Neural cell (in vitro differentiated cells): Measurements from ENCODE around the gene PEX11A. TPM values are rescaled to one million over a fixed set of nuclear protein-coding genes. Genes with fewer than 3 reads are reported as not detected.

Experiments
- H2AFZ ChIP-seq: fragments of 200-600, 300-800 bp; sonication (generic), shearing (Covaris generic); 2 replicates; pipeline ENCODE4 v1.6.0; 2014; ENCODE audit warnings: low read depth, mild to moderate bottlenecking, antibody characterized with exemption, low read length, moderate library complexity
- H3F3A ChIP-seq: fragments of 200-600 bp; shearing (Covaris generic); 2 replicates; pipeline ENCODE4 v1.6.1; 2016; ENCODE audit warnings: mild to moderate bottlenecking, moderate library complexity, mixed read lengths, antibody characterized with exemption, low read length; ENCODE audit not compliant: insufficient read depth, poor library complexity, severe bottlenecking
- H3K27ac ChIP-seq: fragments of 200-600, 300-800 bp; sonication (generic), shearing (Covaris generic); 2 replicates; pipeline ENCODE4 v1.5.1; 2014; ENCODE audit warnings: mild to moderate bottlenecking, low read length, moderate library complexity
- H3K27me3 ChIP-seq: fragments of 300-800, 200-600 bp; sonication (generic), shearing (Covaris generic); 2 replicates; pipeline ENCODE4 v1.6.0; 2014; ENCODE audit warnings: mild to moderate bottlenecking, low read depth, low read length, moderate library complexity; ENCODE audit not compliant: insufficient read depth
- H3K36me3 ChIP-seq: fragments of 300-800, 200-600 bp; sonication (generic), shearing (Covaris generic); 2 replicates; pipeline ENCODE4 v1.5.1; 2014; ENCODE audit warnings: mild to moderate bottlenecking, antibody characterized with exemption, low read length, moderate library complexity; ENCODE audit not compliant: insufficient read depth
- H3K4me2 ChIP-seq: fragments of 300-800, 200-600 bp; sonication (generic), shearing (Covaris generic); 2 replicates; pipeline ENCODE4 v1.6.0; 2014; ENCODE audit warnings: mild to moderate bottlenecking, low read length
- H3K4me3 ChIP-seq: fragments of 300-800, 200-600 bp; sonication (generic), shearing (Covaris generic); 2 replicates; pipeline ENCODE4 v1.5.1; 2014; ENCODE audit warnings: mild to moderate bottlenecking, low read length, moderate library complexity
- H3K79me2 ChIP-seq: fragments of 200-600 bp; shearing (Covaris generic); replicated peaks from 2 replicates; pipeline ENCODE4 v1.6.0; 2014; ENCODE audit warnings: mild to moderate bottlenecking, low read length, moderate library complexity; ENCODE audit not compliant: insufficient read depth
- H3K9ac ChIP-seq: fragments of 300-800, 200-600 bp; sonication (generic), shearing (Covaris generic); 2 replicates; pipeline ENCODE4 v1.6.1; 2016; ENCODE audit warnings: mild to moderate bottlenecking, low read length, mixed read lengths
- H3K9me2 ChIP-seq: fragments of 200-600 bp; shearing (Covaris generic); 2 replicates; pipeline ENCODE4 v1.6.1; 2016; ENCODE audit warnings: mild to moderate bottlenecking, low read length, mixed read lengths; ENCODE audit not compliant: insufficient read depth
- H3K9me3 ChIP-seq: fragments of 200-600, 300-800 bp; sonication (generic), shearing (Covaris generic); 2 replicates; pipeline ENCODE4 v1.6.1; 2016; ENCODE audit warnings: mild to moderate bottlenecking, mixed run types, low read length, moderate library complexity, mixed read lengths
- H4K20me1 ChIP-seq: fragments of 200-600 bp; shearing (Covaris generic); 2 replicates; pipeline ENCODE4 v1.6.1; 2016; ENCODE audit warnings: mild to moderate bottlenecking, mixed run types; ENCODE audit not compliant: insufficient read depth
- EP300 ChIP-seq: fragments of 450-650 bp; conservative IDR thresholded peaks from 2 replicates; pipeline ENCODE4 v1.6.1; 2014; ENCODE audit warnings: antibody characterized with exemption, mild to moderate bottlenecking, moderate library complexity; ENCODE audit not compliant: poor library complexity, severe bottlenecking
- EZH2 ChIP-seq: fragments of 200-600, 300-800 bp; shearing (Covaris generic), sonication (generic); IDR thresholded peaks from 2 replicates; pipeline ENCODE4 v1.6.1; 2014; ENCODE audit warnings: antibody characterized with exemption, low read length, borderline replicate concordance, mild to moderate bottlenecking; ENCODE audit not compliant: insufficient read depth, poor library complexity, severe bottlenecking
- MXI1 ChIP-seq: fragments of 450-650 bp; conservative IDR thresholded peaks from 2 replicates; pipeline ENCODE4 v1.6.1; 2014; ENCODE audit warnings: antibody characterized with exemption, mild to moderate bottlenecking; ENCODE audit not compliant: poor library complexity, severe bottlenecking
- POLR2AphosphoS5 ChIP-seq: IDR thresholded peaks from 2 replicates; pipeline ENCODE4 v1.6.1; 2012
- RAD21 ChIP-seq: fragments of 450-650 bp; conservative IDR thresholded peaks from 2 replicates; pipeline ENCODE4 v1.6.1; 2014; ENCODE audit warnings: antibody characterized with exemption, mild to moderate bottlenecking, moderate library complexity
- SMC3 ChIP-seq: fragments of 450-650 bp; conservative IDR thresholded peaks from 2 replicates; pipeline ENCODE4 v1.6.1; 2014; ENCODE audit warnings: antibody characterized with exemption, mild to moderate bottlenecking, moderate library complexity; ENCODE audit not compliant: poor library complexity
- TAF1 ChIP-seq: IDR thresholded peaks from 2 replicates; pipeline ENCODE4 v1.6.1; 2012; ENCODE audit warnings: low read depth
- polyA plus RNA-seq: library from polyadenylated mRNA; depleted of rRNA; stranded (reverse); fragments of >200 nt; gene quantifications from 2 replicates; pipeline ENCODE4 v1.2.3, GENCODE V29; 2014
- TF ChIP-seq, protein P1 (sequence below): fragments of 450-650 bp; IDR thresholded peaks from 2 replicates; pipeline ENCODE4 v1.5.1; 2014; ENCODE audit warnings: antibody characterized with exemption, mild to moderate bottlenecking, moderate library complexity; ENCODE audit not compliant: poor library complexity, severe bottlenecking
- TF ChIP-seq, protein P2 (sequence below): IDR thresholded peaks from 2 replicates; pipeline ENCODE4 v1.6.1; 2012; ENCODE audit warnings: borderline replicate concordance

PEX11A gene
- polyA plus RNA-seq, 1 donor from 2014 or later: 13.6 TPM

DNA sequence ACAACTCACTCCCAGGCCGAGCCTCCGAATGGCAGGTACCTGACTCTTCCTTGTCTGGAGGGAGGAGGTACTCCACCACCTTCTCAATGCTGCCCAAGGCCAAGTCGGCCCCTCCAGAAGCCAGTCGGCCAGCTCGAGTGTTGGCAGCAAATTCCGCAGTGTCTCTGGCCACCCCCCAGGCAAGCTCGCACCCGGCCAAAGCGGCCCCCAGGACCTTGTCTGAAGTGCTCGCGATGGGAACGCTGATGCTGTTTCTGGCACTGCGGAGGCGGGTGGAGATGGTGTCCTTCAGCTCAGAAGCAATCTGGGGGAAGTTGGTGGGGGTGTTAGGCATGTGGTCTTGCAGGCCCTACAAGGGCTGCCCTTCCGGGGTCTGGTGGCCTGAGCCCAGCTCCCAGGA lies 20.6 kb downstream of the PEX11A start:
- Histone ChIP-seq H3K9me2 (no peaks in the 10 kb centered on the region), H3K27ac (no peak overlapping the region), H3K9me3 (no peaks in the 10 kb centered on the region), H4K20me1 (no peaks in the 10 kb centered on the region), H3K36me3 (no peaks in the 10 kb centered on the region), H3F3A (no peaks in the 10 kb centered on the region), H3K9ac (no peak overlapping the region), H3K79me2 (no peaks in the 10 kb centered on the region), H3K4me2 (no peak overlapping the region), H2AFZ (no peak overlapping the region), H3K27me3 (peaks cover 14% of the 10 kb centered on the region), H3K4me3 (no peak overlapping the region)
- TF ChIP-seq EP300 (no peak), SMC3 (no peak), POLR2AphosphoS5 (no peak), EZH2 (no peak), RAD21 (no peak), MXI1 (no peak), TAF1 (no peak)
- TF ChIP-seq, protein P1, sequence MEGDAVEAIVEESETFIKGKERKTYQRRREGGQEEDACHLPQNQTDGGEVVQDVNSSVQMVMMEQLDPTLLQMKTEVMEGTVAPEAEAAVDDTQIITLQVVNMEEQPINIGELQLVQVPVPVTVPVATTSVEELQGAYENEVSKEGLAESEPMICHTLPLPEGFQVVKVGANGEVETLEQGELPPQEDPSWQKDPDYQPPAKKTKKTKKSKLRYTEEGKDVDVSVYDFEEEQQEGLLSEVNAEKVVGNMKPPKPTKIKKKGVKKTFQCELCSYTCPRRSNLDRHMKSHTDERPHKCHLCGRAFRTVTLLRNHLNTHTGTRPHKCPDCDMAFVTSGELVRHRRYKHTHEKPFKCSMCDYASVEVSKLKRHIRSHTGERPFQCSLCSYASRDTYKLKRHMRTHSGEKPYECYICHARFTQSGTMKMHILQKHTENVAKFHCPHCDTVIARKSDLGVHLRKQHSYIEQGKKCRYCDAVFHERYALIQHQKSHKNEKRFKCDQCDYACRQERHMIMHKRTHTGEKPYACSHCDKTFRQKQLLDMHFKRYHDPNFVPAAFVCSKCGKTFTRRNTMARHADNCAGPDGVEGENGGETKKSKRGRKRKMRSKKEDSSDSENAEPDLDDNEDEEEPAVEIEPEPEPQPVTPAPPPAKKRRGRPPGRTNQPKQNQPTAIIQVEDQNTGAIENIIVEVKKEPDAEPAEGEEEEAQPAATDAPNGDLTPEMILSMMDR: no peak
- TF ChIP-seq, protein P2, sequence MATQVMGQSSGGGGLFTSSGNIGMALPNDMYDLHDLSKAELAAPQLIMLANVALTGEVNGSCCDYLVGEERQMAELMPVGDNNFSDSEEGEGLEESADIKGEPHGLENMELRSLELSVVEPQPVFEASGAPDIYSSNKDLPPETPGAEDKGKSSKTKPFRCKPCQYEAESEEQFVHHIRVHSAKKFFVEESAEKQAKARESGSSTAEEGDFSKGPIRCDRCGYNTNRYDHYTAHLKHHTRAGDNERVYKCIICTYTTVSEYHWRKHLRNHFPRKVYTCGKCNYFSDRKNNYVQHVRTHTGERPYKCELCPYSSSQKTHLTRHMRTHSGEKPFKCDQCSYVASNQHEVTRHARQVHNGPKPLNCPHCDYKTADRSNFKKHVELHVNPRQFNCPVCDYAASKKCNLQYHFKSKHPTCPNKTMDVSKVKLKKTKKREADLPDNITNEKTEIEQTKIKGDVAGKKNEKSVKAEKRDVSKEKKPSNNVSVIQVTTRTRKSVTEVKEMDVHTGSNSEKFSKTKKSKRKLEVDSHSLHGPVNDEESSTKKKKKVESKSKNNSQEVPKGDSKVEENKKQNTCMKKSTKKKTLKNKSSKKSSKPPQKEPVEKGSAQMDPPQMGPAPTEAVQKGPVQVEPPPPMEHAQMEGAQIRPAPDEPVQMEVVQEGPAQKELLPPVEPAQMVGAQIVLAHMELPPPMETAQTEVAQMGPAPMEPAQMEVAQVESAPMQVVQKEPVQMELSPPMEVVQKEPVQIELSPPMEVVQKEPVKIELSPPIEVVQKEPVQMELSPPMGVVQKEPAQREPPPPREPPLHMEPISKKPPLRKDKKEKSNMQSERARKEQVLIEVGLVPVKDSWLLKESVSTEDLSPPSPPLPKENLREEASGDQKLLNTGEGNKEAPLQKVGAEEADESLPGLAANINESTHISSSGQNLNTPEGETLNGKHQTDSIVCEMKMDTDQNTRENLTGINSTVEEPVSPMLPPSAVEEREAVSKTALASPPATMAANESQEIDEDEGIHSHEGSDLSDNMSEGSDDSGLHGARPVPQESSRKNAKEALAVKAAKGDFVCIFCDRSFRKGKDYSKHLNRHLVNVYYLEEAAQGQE: no peak

DNA sequence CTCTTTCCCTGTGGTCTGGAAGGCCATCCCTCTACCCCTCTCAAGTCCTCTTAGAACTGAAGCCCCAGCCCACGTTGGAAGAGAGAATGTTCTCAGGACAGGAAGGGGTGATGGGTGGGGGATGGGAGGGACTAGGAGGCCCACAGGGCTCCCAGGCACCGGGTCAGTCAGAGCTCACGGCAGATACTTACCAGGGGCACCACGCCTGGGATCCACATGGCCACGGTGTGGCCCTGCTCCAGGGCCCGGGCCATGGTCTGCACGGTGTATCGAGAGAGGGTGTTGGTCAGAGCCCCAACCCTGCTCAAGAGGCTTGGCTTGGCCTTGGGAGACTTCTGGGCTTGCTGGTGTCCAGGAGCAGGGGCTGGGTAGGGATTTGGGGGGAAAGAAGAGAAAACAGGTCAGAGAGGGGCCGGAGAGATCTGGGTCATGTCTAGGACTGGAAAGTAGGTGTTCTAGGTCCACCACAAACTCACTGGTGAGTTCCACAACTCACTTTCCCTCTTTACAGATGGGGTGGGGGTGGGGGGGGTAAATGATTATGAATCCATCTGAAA lies 21.2 kb downstream of the PEX11A start:
- Histone ChIP-seq H3K27ac (no peak overlapping the region), H4K20me1 (no peaks in the 10 kb centered on the region), H3K4me2 (no peak overlapping the region), H3K9ac (no peak overlapping the region), H3K27me3 (peaks cover 18% of the 10 kb centered on the region), H3K79me2 (no peaks in the 10 kb centered on the region), H3K9me2 (no peaks in the 10 kb centered on the region), H2AFZ (no peak overlapping the region), H3K9me3 (no peaks in the 10 kb centered on the region), H3F3A (no peaks in the 10 kb centered on the region), H3K4me3 (no peak overlapping the region), H3K36me3 (no peaks in the 10 kb centered on the region)
- TF ChIP-seq TAF1: no peak
- TF ChIP-seq MXI1: no peak

DNA sequence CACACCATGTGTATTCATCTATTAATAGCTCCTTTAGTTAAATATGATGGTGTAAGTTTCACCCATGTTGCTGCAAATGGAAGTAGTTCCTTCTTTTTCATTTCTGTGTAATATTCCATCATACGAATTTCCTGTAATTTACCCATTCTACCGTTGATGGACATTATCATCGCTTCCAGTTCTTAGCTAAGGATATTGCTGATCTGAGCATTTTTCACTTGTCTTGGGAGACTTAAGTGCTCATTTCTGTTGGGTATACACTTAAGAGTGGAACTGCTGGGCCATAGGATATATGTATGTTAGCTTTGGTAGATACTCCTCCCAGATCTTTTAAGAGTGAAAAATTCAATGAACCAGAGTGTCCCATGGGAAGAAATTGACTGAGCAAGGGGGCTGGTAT lies 22.4 kb downstream of the PEX11A start:
- no peak overlapping the region for H3K4me3 ChIP-seq
- H3K27ac ChIP-seq: no peak overlapping the region
- H2AFZ ChIP-seq: no peak overlapping the region
- no peak for TF ChIP-seq POLR2AphosphoS5
- no peak overlapping the region for H3K4me2 ChIP-seq
- no peak overlapping the region for H3K9ac ChIP-seq
- no peaks in the 10 kb centered on the region for H4K20me1 ChIP-seq
- H3F3A ChIP-seq: no peaks in the 10 kb centered on the region
- no peaks in the 10 kb centered on the region for H3K79me2 ChIP-seq
- no peaks in the 10 kb centered on the region for H3K36me3 ChIP-seq
- peaks cover 18% of the 10 kb centered on the region for H3K27me3 ChIP-seq
- H3K9me2 ChIP-seq: no peaks in the 10 kb centered on the region
- H3K9me3 ChIP-seq: no peaks in the 10 kb centered on the region
